Activated CD4-positive, alpha-beta T cell treated with anti-CD3 and anti-CD28 coated beads, Interleukin-2, Interleukin-6, amounts not matched to agents 100 ng/mL and 50 ng/mL, durations not matched to agents 16 hours and 8 hours (primary cell): Measurements from ENCODE around the gene TTC34.
"Not testable (repeated sequence)": the region's sequence is repeated elsewhere in the genome, so short reads cannot be mapped to it uniquely, and the experiment has no call there.

Experiments
- DNase-seq: peaks from one replicate; pipeline ENCODE4 v3.0.0-alpha.2; 2020

The TTC34 gene

DNA sequence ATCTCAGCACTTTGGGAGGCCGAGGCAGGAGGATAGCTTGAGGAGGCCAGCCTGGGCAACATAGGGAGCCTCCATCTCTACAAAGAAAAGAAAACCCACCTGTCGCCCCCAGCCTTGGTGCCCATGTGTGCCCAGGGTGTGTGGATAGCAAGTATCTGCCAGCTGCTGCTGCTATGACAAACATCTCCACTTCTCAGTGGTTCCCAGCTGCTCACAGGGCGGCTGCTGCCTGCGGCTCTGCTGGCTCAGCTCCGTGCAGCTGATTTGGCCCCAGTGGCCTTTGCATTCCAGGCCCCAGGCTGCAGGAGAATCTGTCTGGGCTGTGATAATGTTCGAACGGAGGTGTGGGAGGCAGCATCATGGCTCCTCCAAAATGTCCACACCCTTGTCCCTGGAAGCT is 10.6 kb upstream of the TTC34 start:
- DNase-seq, result no peak

DNA sequence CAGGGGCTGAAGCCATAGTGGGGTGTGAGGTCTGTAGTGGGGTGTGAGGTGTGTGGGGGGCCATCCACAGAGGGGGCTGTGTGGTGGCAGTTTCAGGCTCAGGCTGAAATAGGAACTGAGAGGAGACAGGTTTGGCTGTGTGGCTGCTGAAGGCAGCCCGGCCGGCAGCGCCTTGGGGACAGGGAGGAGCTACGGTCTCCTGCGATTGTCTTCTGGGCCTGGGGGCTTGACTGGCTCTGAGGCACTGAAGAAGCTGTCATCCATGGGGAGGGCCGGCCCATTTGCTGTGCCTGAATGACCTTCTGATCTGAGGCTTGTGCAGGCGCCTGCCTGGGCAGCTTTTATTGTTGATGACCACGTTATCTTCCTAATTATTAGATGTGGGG is 10.0 kb upstream of the TTC34 start:
- DNase-seq, result no peak

DNA sequence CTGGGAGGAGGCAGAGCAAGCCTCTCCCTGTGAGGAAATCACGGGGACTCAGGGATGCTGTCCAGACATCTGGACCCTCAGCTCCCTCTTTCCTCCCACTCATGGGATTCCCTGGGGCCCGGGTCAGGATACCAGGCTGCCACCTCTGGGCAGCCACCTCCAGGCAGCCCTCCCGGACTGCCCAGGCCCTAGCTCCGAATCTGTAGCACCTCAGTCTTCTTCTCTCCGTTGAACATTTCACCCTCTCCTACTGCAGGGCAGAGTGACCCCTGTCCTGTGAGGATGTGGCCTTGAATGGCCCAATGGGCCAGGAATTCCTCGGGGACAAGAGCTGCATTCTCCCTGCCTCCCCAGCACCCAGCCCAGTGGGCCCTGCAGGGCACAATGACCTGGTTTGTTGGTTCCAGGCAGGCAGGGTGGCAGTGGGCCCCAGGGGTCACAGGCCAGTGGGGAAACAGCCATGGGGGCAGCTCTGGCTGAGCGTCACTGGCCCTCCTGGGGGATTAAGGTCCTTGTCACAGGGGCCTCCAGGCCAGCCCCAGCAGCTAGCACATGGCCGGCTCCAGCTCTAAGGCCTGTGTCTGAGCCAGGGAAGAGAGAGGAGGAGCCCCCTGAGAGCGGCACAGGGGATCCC is 9.5 kb upstream of the TTC34 start:
- no peak for DNase-seq

DNA sequence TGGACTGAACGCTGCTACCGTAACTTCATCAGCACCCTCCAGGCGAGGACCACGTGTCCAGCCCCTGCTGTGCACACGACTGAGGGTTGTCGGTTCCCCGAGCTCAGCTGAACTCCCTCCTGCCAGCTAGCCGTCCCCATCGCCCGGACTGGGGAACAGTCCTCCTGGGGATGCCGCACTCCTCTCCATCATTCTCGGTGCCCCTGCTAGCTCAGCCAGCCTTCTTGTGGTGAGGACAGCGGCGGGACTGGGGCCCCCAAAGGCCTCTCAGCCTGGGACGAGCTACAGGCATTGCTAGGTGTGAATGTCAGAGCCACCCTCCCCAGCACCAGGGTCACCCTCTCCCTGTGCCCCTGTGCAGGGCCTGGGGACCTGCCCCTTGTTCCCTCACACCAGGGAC is 8.8 kb upstream of the TTC34 start:
- DNase-seq, result no peak

DNA sequence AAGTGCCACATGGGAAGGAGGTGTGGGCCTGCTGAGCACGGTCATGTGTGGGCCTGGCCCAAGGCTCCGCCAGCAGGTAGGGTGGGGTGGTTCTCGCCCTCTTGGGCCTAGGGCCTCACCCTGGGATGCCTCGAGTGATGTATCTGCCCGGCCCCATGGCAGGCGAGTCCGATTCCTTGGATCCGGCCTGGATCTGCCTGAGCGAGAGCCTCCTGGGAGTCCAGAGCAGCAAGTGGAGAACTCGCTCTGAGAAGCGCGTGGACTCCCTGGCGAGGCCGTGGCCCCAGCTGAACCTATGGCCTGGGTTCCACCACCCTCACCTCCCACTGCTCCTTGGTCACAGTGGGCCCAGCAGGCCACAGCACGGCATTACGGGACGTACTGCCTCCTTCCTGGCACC is 8.2 kb upstream of the TTC34 start:
- no peak for DNase-seq

DNA sequence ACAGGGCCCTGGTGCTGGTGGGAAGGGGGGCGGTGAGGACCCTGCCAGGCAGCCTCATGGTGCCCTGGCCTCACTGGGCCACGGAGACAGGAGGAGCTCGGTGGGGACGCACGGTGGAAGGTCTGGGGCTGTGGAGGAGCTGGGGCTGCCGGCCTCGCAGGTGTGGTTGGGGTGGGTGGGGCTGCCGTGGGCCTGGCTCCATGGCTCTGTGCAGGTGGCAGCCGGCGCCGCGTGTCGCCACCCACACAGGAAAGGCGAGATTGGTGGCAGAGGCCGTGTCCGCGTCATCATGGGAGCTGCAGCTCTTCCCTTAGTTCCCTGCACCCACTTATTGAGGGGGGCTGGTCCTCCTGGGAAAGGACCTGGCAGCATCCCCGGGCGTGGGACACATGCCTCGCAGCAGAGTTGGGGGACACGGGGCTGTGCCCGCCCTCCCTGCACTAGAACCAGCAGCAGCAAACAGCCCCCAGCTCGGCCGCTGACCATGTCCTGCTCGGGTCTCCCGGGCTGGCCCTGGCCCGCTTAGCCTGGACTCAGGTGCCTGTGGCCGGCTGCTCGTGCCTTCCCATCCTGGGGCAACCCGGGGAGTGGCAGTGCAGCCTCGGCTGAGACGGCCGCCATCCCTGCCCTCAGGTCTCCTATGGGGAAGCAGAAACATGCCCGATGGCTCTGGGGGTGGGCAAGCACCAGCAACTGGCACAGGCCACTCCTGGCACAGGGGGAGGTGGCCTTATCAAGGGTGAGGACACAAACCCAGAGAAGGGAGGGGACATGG is 7.5 kb upstream of the TTC34 start:
- DNase-seq, result no peak

DNA sequence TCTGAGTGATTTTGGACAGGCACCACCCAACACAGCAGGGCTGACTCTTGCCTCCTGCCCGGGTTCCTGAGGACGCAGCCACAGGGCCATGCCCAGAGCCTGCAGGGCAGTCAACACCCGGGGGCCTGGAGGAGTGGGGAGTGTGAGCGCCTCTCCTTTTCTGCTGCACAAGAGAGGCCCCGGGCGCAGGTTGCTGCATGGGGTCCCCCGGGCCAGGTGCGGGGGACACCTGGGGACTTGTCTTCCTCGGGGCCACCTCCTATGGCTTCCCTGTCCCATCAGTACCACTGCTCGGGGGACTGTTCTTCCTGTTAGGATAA is 6.9 kb upstream of the TTC34 start:
- DNase-seq, result no peak

DNA sequence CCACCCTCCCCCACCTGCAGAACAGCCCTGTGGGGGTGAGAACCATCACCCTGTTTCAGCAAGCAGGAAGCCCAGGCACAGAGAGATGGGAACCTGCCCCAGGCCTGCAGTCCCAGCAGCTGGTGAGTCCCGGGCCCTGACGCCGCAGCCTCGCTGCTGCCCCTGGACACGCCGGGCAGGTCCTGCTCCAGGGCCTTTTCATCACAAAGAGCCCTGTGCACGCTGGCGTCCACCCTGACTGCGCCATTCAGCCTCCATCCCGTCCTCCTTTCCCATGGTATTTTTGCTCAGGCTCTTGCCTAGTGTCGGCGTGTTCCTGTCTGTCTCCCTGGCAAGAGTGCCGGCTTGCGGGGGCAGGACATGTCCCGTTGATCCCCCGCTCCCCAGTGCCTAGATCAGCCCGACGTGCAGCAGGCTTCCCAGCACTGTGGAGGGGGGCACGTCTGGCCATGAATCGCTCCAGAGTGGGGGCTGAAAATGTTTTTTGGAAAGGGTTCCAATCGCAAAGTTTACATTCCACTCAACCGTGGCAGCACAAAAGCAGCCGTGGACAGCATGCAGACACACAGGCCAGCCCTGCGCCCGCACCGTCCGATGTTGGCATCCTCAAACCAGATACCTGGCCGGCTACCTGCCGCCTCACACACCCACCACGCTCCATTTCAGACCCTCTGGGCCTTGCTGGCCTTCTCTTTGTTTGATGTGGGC is 6.3 kb upstream of the TTC34 start:
- no peak for DNase-seq

DNA sequence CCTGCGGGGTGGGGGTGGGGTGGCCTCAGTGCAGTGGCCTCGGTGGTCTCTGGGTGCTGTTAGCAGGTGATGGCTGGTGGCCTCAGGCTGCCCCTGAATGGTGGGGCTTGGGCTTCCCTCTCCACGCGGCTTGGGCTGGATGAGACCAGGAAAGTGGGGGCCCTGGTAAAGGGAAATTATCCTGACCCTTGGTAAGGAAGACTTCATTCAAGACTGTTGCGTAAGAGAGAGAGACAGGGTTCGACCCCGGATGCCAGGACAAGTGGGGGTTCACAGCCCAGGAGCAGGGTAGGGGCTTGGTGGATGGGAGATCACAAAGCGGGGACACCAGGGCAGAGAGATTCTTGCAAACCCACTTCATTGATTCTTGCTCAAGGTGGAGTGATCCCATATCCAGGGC is 5.5 kb upstream of the TTC34 start:
- no peak for DNase-seq

DNA sequence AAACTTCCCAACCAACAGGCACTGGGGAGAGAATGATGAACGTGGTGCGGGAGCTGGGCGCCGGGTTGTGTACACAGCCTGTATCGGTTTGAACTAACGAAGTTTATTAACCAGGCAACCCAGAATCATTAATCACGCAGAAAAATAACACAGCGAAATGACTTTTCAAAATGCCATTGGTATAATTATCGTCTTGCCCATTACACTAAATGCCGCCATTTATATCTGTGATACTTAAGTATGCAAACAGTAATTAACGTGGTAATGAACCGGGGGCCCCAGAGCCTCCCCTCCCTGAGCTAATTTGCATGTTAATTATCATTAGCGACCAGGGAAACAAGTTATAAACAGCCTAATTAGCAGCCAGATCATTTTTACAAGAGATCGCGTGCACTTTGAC is 5.1 kb upstream of the TTC34 start:
- no peak for DNase-seq

DNA sequence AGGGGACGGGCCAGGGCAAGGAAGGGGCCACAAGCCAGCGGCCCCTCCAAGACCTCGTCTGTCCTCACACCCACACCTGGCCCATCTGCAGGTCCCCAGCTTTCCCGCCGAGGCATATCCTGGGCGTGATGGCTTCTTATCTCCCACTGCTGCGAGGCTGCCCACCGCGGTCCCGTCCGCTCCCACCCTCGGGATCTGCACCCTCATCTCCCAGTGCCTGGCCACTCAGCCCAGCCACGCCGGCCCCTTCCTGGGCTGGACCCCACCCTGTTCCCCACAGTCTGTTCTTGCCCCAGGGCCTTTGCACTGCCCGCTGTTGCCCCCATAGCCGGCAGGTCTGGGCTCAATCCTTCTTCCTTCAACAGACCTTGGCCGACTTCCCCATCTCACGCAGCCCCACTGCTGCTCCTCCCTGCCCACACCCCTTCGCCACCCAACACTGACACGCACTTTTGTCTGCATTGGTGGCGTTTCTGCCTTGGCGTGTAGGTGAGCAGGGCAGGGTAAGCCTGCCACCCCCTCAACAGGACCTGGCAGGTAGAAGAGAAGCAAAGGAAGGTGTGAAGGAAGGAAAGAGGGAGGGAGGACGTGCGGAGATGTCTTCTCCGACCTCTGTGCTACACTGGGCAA is 4.4 kb upstream of the TTC34 start:
- no peak for DNase-seq

DNA sequence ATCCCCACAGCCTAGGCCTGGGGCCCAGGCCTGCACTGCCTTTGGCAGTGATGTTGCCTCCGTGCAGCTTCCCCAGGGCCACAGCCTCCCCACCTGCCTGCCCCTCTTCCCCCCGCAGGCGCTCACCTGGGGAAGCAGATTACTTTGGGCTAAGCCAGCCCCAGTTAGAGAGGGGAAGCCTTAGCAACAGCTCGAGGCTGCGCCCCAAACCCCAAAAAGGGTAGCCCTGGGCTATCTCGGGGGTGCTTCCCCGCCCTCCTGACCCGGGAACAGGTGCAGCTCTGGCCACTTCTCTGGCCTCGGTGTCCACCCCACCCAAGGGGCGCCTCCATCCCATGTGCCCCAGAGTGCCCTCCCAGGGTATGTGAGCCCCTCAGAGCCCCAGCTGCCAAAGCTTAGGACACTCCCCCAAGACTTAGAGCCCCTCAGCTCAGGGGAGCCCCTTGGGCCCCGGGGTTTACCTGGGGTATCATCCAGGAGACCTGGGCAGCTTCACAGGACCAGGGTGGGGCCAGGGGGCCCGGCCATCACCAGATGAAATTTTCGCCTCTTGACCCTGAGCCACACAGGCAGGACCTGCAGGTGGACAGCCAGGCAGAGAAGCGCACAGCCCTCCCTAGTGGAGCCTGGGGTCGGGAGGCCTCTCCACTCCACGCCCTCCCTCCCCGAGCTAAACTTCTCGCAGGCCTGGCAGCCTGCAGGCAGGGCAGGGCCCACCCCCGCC is 3.3 kb upstream of the TTC34 start:
- DNase-seq, result no peak

DNA sequence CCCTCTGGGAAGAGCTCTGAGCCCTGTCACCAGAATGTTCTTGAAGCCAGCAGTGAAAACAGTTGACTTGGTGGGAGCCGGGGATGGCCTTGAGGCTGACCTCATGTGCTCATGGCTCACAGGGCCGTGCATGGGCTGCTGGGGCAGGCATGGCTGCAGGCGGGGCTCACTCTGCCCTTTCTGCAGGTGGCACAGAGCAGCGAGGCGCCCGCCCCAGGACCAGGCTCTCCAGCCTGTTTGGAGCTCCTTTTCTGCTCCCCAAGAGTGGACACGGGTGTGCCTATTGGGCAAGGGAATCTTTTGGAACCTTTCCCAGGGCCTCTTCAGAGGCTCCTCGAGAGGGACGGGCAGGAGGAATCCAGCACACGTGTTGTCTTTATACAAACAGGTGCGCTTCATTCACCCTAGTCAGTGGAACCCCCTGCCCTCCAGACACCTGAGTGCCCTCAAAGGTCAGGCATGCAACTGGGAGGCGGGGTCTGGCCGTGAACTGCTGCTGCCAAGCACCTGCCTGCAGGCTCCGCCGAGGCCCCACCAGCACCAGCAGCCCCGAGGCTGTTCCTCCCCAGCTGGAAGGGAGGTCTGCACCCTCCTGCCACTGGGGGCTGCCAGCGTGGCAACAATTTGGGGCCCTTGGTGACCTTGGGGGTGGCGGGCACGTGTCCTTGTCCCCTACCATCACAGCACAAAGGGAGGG is 2.6 kb upstream of the TTC34 start:
- no peak for DNase-seq

DNA sequence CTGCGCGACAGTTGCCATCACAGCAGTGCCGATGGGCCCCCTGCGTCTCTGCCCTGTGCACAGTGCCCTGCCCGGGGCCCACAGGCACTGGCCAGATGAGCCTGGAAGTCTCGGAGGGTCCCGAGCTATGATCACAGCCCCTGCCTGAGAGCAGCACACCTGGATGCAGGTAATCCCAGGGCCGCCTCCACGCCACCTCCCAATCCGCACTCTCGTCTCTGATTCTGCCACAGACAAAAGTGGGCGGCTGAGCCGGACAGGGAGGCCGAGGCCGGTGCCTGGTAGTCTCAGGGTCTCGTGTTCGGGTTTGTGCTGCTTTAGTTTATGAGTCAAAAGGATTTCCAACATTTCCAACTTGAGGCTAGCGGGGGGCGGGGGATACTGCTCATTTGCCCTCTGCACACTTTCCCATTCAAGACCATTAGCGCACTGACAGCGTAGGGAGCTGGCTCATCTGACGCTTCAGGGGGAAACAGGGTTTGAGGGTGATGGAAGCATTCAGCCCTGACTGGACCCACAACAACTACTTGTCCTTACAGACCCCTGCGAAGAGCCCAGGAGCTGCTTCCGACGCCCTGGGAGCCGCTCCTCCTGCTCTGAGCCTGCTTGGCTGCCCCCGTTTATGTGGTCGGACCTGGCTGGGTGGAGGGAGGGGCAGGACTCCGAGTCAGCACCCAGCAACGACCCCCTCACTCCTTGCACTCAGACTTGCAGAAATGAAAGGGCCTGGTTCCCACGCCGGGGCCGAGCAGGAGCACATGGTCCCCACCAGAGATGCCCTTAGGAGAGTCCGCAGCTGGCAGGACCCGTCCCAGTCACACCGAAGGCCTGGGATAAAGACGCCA is 1.8 kb upstream of the TTC34 start:
- DNase-seq, result no peak

DNA sequence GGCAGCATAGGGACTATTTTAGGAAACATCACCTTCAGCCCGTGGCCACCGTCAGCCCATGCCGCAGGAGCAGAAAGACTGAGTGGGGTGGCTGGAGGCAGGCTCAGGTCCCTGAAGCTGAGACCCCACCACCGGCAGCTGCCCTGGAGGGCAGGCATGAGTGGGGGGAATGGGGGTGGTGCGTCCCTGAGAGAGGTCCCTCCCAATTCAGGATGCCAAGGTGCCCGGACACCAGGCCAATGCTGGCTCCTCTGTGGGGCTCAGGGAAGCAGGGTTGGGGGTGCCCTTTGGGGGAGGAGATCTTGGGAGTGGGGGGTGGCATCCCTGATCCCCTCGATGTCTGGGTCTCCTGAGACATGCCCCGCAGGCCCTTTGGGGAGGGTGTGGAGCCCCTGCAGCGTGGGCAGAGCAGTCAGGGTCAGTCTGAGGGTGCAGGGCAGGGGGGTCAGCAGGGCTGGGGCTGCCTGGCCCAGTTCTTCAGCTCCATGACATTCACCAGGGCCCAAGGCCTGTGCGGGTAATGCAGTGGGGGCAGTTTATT is 998 bp upstream of the TTC34 start:
- DNase-seq, result no peak

DNA sequence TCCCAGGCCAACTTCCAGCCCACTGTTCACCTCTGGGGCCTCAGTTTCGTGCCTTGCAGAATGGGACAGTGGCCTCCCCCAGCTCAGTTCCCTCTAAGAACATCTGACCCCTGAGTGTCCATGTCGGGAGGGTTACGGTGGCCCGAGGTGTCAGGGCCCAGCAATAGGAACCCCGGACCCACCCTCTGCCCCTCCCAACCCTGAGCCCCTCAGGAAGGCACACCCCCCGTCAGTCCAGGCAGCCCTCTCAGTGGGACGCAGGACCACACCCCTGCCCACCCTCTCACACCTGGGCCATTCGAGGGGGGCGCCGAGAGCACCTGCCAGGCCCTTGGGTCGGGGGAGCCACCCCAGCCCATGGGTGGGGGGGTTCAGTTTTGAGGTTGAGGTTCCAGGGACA is 447 bp downstream of the TTC34 start:
- no peak for DNase-seq

DNA sequence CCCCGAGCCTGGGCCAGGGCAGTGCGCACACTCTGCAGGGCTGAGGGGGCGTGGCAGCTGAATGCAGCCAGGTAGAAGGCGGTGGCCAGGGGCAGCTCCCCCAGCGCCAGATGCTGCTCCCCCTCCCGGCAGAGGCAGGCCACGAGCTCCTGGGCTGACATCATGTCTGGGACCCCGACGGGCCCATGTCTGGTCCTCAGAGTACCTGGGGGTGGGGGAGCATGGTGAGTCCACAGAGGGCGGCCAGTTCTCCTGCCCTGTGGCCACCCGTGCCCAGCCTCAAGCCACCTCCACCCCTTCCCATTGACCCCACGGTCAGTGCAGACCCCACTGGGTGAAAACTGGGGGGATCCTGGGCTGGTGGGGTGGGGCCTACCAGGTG is 838 bp downstream of the TTC34 start:
- no peak for DNase-seq

DNA sequence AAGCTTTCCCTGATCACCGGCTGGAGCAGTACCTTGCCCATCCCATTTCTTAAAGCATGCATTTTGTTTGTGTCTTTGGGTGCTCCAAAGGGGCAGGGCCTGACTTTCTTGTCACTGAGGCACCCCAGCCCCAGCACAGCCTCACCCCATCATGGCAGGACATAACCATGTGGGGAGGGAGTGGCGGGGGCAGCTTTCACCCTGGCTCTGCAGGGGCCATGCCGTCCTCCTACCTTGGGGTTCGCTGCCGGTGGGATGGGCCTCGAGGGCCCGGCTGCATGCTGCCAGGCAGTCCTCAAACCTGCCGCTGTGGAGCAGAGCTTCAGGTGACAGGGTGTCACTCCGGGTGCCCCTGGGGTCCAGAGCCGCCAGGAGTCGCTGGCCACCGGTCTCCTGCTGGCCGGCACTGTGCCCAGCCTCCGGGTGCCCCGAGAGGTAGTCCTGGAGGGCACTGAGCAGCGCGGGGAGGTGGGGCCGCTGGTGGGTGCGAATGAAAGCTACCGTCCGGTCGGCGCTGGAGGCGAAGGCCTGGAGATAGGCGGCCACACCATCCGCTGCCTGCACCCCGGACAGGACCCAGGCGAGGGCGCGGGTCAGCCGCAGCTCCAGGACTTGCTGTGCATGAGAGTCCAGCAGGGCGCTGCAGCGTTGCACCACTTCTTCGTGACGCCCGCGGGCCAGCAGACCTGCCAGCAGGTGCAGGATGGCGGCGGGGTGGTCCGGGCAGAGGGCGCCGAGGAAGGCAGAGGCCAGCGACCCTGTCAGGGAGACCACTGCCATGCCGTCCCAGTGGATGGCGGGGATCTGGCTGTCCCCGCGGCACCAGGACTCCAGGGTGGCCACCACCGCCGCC is 1.5 kb downstream of the TTC34 start:
- no peak for DNase-seq

DNA sequence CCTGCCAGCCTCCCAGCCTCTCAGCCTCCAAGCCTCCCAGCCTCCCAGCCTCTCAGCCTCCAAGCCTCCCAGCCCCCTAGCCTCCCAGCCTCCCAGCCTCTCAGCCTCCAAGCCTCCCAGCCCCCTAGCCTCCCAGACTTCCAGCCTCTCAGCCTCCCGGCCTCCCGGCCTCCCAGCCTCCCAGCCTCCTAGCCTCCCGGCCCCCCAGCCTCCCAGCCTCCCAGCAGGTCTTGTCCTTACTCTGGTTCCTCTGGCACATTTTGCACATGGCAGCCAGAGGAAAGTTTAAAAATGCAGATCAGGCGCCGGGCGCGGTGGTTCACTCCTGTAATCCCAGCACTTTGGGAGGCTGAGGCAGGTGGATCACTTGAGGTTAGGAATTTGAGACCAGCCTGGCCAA is 2.5 kb downstream of the TTC34 start:
- not testable (repeated sequence) for DNase-seq

DNA sequence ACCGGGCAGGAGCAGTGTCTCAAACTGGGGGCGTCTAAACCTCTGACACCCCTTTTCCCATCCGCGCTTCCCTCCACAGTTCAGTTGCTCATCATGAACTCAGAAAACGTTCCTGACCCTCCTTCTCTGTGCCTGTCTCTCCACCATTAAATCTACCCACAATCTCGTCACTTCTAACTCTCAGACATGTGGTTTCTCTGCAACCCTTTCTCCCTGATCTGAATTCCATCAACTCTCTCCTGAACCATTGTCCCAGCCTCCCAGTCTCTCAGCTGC is 3.8 kb downstream of the TTC34 start:
- DNase-seq, result no peak
